AG08396 (cell line): ENCODE measurements around the gene SNX5.
A peak's percentile ranks its signal among the peaks of the same experiment; 100 is the strongest.

Experiments
- DNase-seq: peaks from one replicate; pipeline ENCODE4 v3.0.0; 2012; ENCODE audit warnings: low spot score, mixed read lengths

SNX5 gene

GRCh38 chr20:17992847-17993513 is 24.4 kb upstream of the SNX5 start:
- no peak for DNase-seq

- no peak for DNase-seq
Measured at GRCh38 chr20:17992224-17992637, 23.6 kb upstream of the SNX5 start.

- DNase-seq, result no peak
Measured at GRCh38 chr20:17990278-17990972, 21.8 kb upstream of the SNX5 start.

GRCh38 chr20:17987988-17988387 is 19.4 kb upstream of the SNX5 start:
- no peak for DNase-seq

GRCh38 chr20:17985388-17986018 is 16.9 kb upstream of the SNX5 start:
- DNase-seq, result no peak

- DNase-seq, result no peak
Measured at GRCh38 chr20:17976305-17976704, 7.7 kb upstream of the SNX5 start.

GRCh38 chr20:17972121-17972520 is 3.5 kb upstream of the SNX5 start:
- DNase-seq, result no peak

GRCh38 chr20:17971300-17972013 is 2.9 kb upstream of the SNX5 start:
- DNase-seq, result peak; percentile 39

GRCh38 chr20:17969884-17970409 is 1.4 kb upstream of the SNX5 start:
- DNase-seq, result peak; percentile 49

- DNase-seq, result peak; percentile 35
Measured at GRCh38 chr20:17969278-17969883, 787 bp upstream of the SNX5 start.

- DNase-seq, result peak; percentile 46
Measured at GRCh38 chr20:17967521-17968365, 851 bp downstream of the SNX5 start.

GRCh38 chr20:17966432-17967310 is 1.9 kb downstream of the SNX5 start:
- DNase-seq, result peak; percentile 32

GRCh38 chr20:17965042-17965697 is 3.4 kb downstream of the SNX5 start:
- no peak for DNase-seq

- DNase-seq, result no peak
Measured at GRCh38 chr20:17964632-17965031, 4.0 kb downstream of the SNX5 start.

- no peak for DNase-seq
Measured at GRCh38 chr20:17964073-17964472, 4.5 kb downstream of the SNX5 start.

GRCh38 chr20:17963114-17963897 is 5.3 kb downstream of the SNX5 start:
- no peak for DNase-seq

GRCh38 chr20:17961587-17961940 is 7.0 kb downstream of the SNX5 start:
- DNase-seq, result no peak

- DNase-seq, result no peak
Measured at GRCh38 chr20:17960927-17961586, 7.5 kb downstream of the SNX5 start.
